ENCODE data around the gene IQCM.

The IQCM gene

GRCh38 chr4:149713031-149713430 lies 102.6 kb downstream of the IQCM start:
- Histone ChIP-seq H3K27ac (ENCODE audit: poor library complexity, severe bottlenecking) (no peak overlapping the region), H3K27me3 (ENCODE audit: insufficient read depth, poor library complexity, severe bottlenecking) (no peaks in the 10 kb centered on the region), H3K36me3 (ENCODE audit: low read depth) (no peaks in the 10 kb centered on the region), H3K4me1 (ENCODE audit: insufficient read depth, poor library complexity, severe bottlenecking) (peaks cover 12% of the 10 kb centered on the region), H3K9me3 (ENCODE audit: severe bottlenecking) (no peaks in the 10 kb centered on the region), H3K4me3 (ENCODE audit: severe bottlenecking) (no peak overlapping the region)
- TF ChIP-seq, protein P1, sequence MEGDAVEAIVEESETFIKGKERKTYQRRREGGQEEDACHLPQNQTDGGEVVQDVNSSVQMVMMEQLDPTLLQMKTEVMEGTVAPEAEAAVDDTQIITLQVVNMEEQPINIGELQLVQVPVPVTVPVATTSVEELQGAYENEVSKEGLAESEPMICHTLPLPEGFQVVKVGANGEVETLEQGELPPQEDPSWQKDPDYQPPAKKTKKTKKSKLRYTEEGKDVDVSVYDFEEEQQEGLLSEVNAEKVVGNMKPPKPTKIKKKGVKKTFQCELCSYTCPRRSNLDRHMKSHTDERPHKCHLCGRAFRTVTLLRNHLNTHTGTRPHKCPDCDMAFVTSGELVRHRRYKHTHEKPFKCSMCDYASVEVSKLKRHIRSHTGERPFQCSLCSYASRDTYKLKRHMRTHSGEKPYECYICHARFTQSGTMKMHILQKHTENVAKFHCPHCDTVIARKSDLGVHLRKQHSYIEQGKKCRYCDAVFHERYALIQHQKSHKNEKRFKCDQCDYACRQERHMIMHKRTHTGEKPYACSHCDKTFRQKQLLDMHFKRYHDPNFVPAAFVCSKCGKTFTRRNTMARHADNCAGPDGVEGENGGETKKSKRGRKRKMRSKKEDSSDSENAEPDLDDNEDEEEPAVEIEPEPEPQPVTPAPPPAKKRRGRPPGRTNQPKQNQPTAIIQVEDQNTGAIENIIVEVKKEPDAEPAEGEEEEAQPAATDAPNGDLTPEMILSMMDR (IDR thresholded peaks at IDR 0.05; ENCODE audit: poor library complexity, severe bottlenecking), result no peak
- no peak for ATAC-seq (ENCODE audit: low read depth)
- DNase-seq (ENCODE audit: low spot score), result no peak

- H3K9me3 ChIP-seq (ENCODE audit: severe bottlenecking), result no peaks in the 10 kb centered on the region
- no peak for DNase-seq (ENCODE audit: low spot score)
- H3K36me3 ChIP-seq (ENCODE audit: low read depth), result no peaks in the 10 kb centered on the region
- H3K27me3 ChIP-seq (ENCODE audit: insufficient read depth, poor library complexity, severe bottlenecking), result no peaks in the 10 kb centered on the region
- peaks cover 12% of the 10 kb centered on the region for H3K4me1 ChIP-seq (ENCODE audit: insufficient read depth, poor library complexity, severe bottlenecking)
- no peak overlapping the region for H3K27ac ChIP-seq (ENCODE audit: poor library complexity, severe bottlenecking)
- no peak overlapping the region for H3K4me3 ChIP-seq (ENCODE audit: severe bottlenecking)
- TF ChIP-seq, protein P1 (IDR thresholded peaks at IDR 0.05; ENCODE audit: poor library complexity, severe bottlenecking), result no peak
- ATAC-seq (ENCODE audit: low read depth), result no peak
Observed at GRCh38 chr4:149711593-149712365, 103.9 kb downstream of the IQCM start.

DNA sequence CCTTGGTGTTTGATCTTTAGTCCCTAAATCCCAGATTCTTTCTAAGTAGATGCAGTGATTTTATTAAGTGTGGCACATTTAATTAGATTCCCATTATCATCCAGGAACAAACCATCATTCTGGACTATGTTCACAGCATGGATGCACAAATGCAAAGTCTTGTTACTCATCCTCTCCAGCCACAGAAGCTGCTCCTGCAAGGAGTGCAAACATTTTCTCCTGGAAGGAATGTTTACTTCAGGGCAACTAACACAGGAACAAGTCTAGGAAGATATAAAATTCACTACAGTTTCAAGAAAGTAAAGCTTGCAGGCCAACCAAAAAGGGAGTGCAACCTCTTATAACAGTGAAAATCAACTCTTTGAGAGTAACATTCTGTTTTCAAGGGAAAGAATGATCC lies 106.0 kb downstream of the IQCM start:
- peak overlapping the region; percentile 13 for H3K27ac ChIP-seq (ENCODE audit: poor library complexity, severe bottlenecking)
- TF ChIP-seq, protein P1 (IDR thresholded peaks at IDR 0.05; ENCODE audit: poor library complexity, severe bottlenecking), result no peak
- DNase-seq (ENCODE audit: low spot score) (no peak), ATAC-seq (ENCODE audit: low read depth) (no peak)
- peaks cover 12% of the 10 kb centered on the region for H3K4me1 ChIP-seq (ENCODE audit: insufficient read depth, poor library complexity, severe bottlenecking)
- no peaks in the 10 kb centered on the region for H3K27me3 ChIP-seq (ENCODE audit: insufficient read depth, poor library complexity, severe bottlenecking)
- H3K36me3 ChIP-seq (ENCODE audit: low read depth), result no peaks in the 10 kb centered on the region
- no peak overlapping the region for H3K4me3 ChIP-seq (ENCODE audit: severe bottlenecking)
- no peaks in the 10 kb centered on the region for H3K9me3 ChIP-seq (ENCODE audit: severe bottlenecking)

DNA sequence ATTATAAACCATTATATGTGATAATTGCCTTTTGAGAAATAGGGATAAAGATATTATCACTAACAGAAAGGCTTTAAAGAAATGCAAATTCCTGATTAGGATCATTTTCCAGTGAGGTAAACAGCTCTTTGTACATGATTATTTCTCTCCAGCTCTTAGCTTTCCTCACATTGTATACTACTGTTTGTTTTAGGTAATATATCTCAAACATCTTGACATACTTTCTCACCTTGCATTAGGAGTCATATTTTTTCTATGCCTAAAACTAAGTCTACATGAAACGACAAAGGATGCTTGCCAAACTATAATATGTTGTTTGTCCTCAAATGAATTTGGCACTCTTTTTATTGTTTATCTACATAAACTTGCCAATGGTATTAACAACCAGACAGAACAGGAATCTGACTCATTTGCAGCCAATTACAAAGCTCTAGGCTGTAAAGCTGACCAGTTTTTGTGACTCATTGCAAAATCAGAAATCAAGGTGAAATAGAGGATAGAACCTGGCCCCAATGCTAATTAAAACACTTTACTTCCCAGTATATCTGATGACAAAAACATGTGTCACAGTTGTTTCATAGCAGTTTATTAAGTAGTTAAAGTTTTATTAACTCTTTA lies 107.0 kb downstream of the IQCM start:
- TF ChIP-seq, protein P1 (IDR thresholded peaks at IDR 0.05; ENCODE audit: poor library complexity, severe bottlenecking), result no peak
- H3K9me3 ChIP-seq (ENCODE audit: severe bottlenecking), result no peaks in the 10 kb centered on the region
- H3K4me1 ChIP-seq (ENCODE audit: insufficient read depth, poor library complexity, severe bottlenecking), result peaks cover 12% of the 10 kb centered on the region
- peak overlapping the region; percentile 13 for H3K27ac ChIP-seq (ENCODE audit: poor library complexity, severe bottlenecking)
- no peaks in the 10 kb centered on the region for H3K27me3 ChIP-seq (ENCODE audit: insufficient read depth, poor library complexity, severe bottlenecking)
- no peaks in the 10 kb centered on the region for H3K36me3 ChIP-seq (ENCODE audit: low read depth)
- no peak overlapping the region for H3K4me3 ChIP-seq (ENCODE audit: severe bottlenecking)
- ATAC-seq (ENCODE audit: low read depth) (peak; percentile 96), DNase-seq (ENCODE audit: low spot score) (no peak)

DNA sequence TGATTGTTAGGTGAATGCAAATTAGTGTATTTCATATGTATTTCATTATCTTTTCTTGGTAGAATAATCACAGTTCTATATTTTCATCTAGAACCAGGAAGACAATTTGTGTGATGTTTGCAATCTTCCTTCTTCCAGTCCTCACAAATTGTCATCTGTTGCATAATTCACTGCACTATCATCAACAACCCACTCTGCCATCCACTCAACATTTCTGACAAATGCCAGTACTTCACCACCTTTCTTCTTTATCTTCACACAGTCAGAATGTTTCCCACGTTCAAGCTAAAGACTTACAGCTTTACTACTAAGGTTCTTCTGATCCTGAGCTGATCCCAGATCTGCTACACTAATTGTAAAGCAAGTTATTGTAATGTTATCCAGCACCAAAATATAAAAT lies 107.8 kb downstream of the IQCM start:
- TF ChIP-seq, protein P1 (IDR thresholded peaks at IDR 0.05; ENCODE audit: poor library complexity, severe bottlenecking), result no peak
- no peak overlapping the region for H3K27ac ChIP-seq (ENCODE audit: poor library complexity, severe bottlenecking)

More for the DNA sequence above, 107.8 kb downstream of the IQCM start:
- Histone ChIP-seq H3K4me3 (ENCODE audit: severe bottlenecking) (no peak overlapping the region), H3K36me3 (ENCODE audit: low read depth) (no peaks in the 10 kb centered on the region), H3K9me3 (ENCODE audit: severe bottlenecking) (no peaks in the 10 kb centered on the region), H3K4me1 (ENCODE audit: insufficient read depth, poor library complexity, severe bottlenecking) (peaks cover 12% of the 10 kb centered on the region), H3K27me3 (ENCODE audit: insufficient read depth, poor library complexity, severe bottlenecking) (no peaks in the 10 kb centered on the region)
- ATAC-seq (ENCODE audit: low read depth), result no peak
- DNase-seq (ENCODE audit: low spot score), result no peak
